ENCODE data around the gene TESK1. TPM values are rescaled to one million over a fixed set of nuclear protein-coding genes. Genes with fewer than 3 reads are reported as not detected.
A peak's percentile ranks its signal among the peaks of the same experiment; 100 is the strongest.

TESK1 gene
- total RNA-seq, 1 experiment from 2014 or later, result 25.5 TPM

DNA sequence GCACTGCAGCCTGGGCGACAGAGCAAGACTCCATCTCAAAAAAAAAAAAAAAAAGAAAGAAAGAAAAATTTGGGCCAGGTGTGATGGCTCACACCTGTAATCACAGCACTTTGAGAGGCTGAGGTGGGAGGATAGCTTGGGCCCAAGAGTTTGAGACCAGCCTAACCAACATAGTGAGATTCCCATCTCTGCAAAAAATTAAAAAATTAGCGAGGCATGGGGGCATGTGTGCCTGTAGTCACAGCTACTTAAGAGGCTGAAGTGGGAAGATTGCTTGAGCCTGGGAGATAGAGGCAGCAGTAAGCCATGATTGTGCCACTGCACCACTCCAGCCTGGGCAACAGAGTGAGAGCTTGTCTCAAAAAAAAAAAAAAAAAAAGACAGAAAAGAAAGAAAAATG lies 48.5 kb downstream of the TESK1 start:
- POLR2A ChIA-PET (ENCODE audit: unreplicated experiment), result interaction anchor here (0.6 kb wide), 1 partner anchor 96 kb away, joined by 7 read pairs; no protein-coding TSS in a partner anchor
- CTCF ChIA-PET, result interaction anchor here (0.6 kb wide), 1 partner anchor 135 kb away, joined by 4 read pairs; no protein-coding TSS in a partner anchor

DNA sequence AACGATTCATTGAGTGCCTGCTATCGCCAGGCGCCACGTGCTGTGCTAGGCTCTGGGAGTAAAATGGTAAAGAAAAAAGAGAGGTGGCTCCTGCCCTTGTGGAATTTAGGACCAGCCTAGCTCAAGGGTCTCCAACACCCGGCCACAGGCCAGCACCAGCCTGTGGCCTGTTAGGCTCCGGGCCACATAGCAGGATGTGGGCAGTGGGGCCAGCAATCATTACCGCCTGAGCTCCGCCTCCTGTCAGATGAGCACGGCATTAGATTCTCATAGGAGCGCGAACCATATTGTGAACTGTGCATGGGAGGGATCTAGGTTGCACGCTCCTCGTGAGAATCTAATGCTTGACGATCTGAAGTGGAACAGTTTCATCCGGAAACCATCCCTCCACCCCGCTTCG lies 51.3 kb downstream of the TESK1 start:
- Histone ChIP-seq H3F3A (ENCODE audit: insufficient read depth, low read depth) (peaks cover 32% of the 10 kb centered on the region; the same call in 1 of the 2 replicates), H3K4me2 (no peak overlapping the region), H3K4me3 (no peak overlapping the region), H3K9me3 (ENCODE audit: insufficient read depth, low read depth) (no peaks in the 10 kb centered on the region), H3K36me3 (ENCODE audit: low read depth) (no peaks in the 10 kb centered on the region), H3K4me1 (replicated peaks; ENCODE audit: insufficient read depth) (peaks cover 39% of the 10 kb centered on the region), H3K27me3 (ENCODE audit: insufficient read depth, low read depth) (no peaks in the 10 kb centered on the region), H3K27ac (no peak overlapping the region), H2AFZ (no peak overlapping the region), H3K9me2 (ENCODE audit: insufficient read depth) (no peaks in the 10 kb centered on the region), H3K79me2 (ENCODE audit: low read depth) (no peaks in the 10 kb centered on the region), H4K20me1 (ENCODE audit: insufficient read depth) (no peaks in the 10 kb centered on the region)
- TF ChIP-seq, protein P1, sequence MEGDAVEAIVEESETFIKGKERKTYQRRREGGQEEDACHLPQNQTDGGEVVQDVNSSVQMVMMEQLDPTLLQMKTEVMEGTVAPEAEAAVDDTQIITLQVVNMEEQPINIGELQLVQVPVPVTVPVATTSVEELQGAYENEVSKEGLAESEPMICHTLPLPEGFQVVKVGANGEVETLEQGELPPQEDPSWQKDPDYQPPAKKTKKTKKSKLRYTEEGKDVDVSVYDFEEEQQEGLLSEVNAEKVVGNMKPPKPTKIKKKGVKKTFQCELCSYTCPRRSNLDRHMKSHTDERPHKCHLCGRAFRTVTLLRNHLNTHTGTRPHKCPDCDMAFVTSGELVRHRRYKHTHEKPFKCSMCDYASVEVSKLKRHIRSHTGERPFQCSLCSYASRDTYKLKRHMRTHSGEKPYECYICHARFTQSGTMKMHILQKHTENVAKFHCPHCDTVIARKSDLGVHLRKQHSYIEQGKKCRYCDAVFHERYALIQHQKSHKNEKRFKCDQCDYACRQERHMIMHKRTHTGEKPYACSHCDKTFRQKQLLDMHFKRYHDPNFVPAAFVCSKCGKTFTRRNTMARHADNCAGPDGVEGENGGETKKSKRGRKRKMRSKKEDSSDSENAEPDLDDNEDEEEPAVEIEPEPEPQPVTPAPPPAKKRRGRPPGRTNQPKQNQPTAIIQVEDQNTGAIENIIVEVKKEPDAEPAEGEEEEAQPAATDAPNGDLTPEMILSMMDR (conservative IDR thresholded peaks at IDR 0.05), result no peak
- TF ChIP-seq EZH2 (IDR thresholded peaks at IDR 0.05; ENCODE audit: low read depth), result no peak
- ChIA-PET POLR2A (ENCODE audit: unreplicated experiment) (interaction anchor here (1.9 kb wide), 1 partner anchor 76 kb away, joined by 28 read pairs; the partner anchor contains the start of genes CREB3 and TLN1), CTCF (interaction anchor here (0.6 kb wide), 1 partner anchor 307 kb away, joined by 3 read pairs; no protein-coding TSS in a partner anchor)
- no peak for DNase-seq
- BruUV-seq (replicated peaks), result no TSS peak
- intact Hi-C loops (cut with micrococcal nuclease; ENCODE audit: unreplicated experiment), result loop anchor here (5.0 kb wide), 2 partner anchors 41 to 251 kb away; partner anchors contain the start of genes HRCT1 and SPAAR

More for the DNA sequence above, 48.5 kb downstream of the TESK1 start:
- no peak overlapping the region for H3K4me3 ChIP-seq
- intact Hi-C loops (cut with micrococcal nuclease; ENCODE audit: unreplicated experiment), result no loop called here
- no peak overlapping the region for H3K4me2 ChIP-seq
- H3K9me3 ChIP-seq (ENCODE audit: insufficient read depth, low read depth), result no peaks in the 10 kb centered on the region
- TF ChIP-seq EZH2 (IDR thresholded peaks at IDR 0.05; ENCODE audit: low read depth), result no peak
- TF ChIP-seq, protein P1 (conservative IDR thresholded peaks at IDR 0.05), result no peak
- peaks cover 17% of the 10 kb centered on the region; the same call in 1 of the 2 replicates for H3F3A ChIP-seq (ENCODE audit: insufficient read depth, low read depth)
- H4K20me1 ChIP-seq (ENCODE audit: insufficient read depth), result no peaks in the 10 kb centered on the region
- H2AFZ ChIP-seq, result no peak overlapping the region
- no peaks in the 10 kb centered on the region for H3K9me2 ChIP-seq (ENCODE audit: insufficient read depth)
- no peak overlapping the region for H3K27ac ChIP-seq
- no peaks in the 10 kb centered on the region for H3K79me2 ChIP-seq (ENCODE audit: low read depth)
- H3K36me3 ChIP-seq (ENCODE audit: low read depth), result no peaks in the 10 kb centered on the region
- DNase-seq, result no peak
- H3K27me3 ChIP-seq (ENCODE audit: insufficient read depth, low read depth), result no peaks in the 10 kb centered on the region
- BruUV-seq (replicated peaks), result no TSS peak
- H3K4me1 ChIP-seq (replicated peaks; ENCODE audit: insufficient read depth), result peaks cover 26% of the 10 kb centered on the region

DNA sequence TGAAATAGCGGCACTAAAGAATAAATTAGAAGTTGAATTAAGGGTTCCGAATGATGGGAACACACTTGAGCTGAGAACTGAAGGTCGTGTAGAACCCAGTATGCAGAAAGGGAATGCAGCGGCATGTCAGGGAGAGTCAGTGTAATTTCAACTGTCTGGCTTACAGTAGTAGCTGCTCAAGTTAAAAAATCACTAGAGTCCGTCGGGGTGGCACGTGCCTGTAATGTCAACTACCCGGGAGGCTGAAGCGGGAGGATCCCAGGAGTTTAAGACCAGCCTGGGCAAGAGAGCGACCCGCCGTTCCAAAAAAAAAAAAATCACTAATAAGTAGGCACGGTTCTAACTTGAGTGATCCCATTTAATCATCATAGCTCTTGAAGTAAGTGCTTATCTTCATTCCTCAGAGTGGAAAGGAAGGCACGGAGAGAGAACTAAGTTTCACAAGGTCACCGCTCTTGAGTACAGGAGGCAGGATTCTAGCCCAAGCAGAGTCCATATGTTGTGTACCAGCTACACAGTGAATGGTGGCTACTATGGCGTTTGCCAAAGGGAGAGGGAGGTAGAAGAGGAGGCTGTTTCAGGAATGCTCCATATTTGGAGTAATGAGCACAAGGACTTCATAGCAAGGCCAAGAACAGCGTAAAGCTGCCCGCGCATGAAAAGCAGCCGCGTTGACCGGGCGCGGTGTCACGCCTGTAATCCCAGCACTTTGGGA lies 51.9 kb downstream of the TESK1 start:
- H3K9me2 ChIP-seq (ENCODE audit: insufficient read depth), result no peaks in the 10 kb centered on the region
- H3K79me2 ChIP-seq (ENCODE audit: low read depth), result no peaks in the 10 kb centered on the region
- peak in 1 of 2 experiments; percentile 35 for DNase-seq
- peak overlapping the region; percentile 94 for H3K27ac ChIP-seq
- no TSS peak for BruUV-seq (replicated peaks)
- POLR2A ChIA-PET (ENCODE audit: unreplicated experiment), result interaction anchor here (0.6 to 1.9 kb wide), 2 partner anchors 9 to 75 kb away, joined by 7 to 28 read pairs; partner anchors contain the start of genes CREB3 and TLN1
- intact Hi-C loops (cut with micrococcal nuclease; ENCODE audit: unreplicated experiment), result loop anchor here (5.0 kb wide), 2 partner anchors 40 to 250 kb away; partner anchors contain the start of genes HRCT1 and SPAAR
- H3K36me3 ChIP-seq (ENCODE audit: low read depth), result no peaks in the 10 kb centered on the region
- H2AFZ ChIP-seq, result peak overlapping the region; percentile 78
- TF ChIP-seq EZH2 (IDR thresholded peaks at IDR 0.05; ENCODE audit: low read depth), result no peak
- TF ChIP-seq, protein P1 (conservative IDR thresholded peaks at IDR 0.05), result no peak
- H3K27me3 ChIP-seq (ENCODE audit: insufficient read depth, low read depth), result no peaks in the 10 kb centered on the region
- CTCF ChIA-PET, result interaction anchor here (0.5 to 0.6 kb wide), 4 partner anchors 32 to 953 kb away, joined by 3 to 6 read pairs (median 5); partner anchors contain the start of gene TPM2
- peak overlapping the region; percentile 80 for H3K4me2 ChIP-seq
- peaks cover 32% of the 10 kb centered on the region; the same call in 1 of the 2 replicates for H3F3A ChIP-seq (ENCODE audit: insufficient read depth, low read depth)
- H3K9me3 ChIP-seq (ENCODE audit: insufficient read depth, low read depth), result no peaks in the 10 kb centered on the region
- H3K4me1 ChIP-seq (replicated peaks; ENCODE audit: insufficient read depth), result peaks cover 32% of the 10 kb centered on the region
- H4K20me1 ChIP-seq (ENCODE audit: insufficient read depth), result no peaks in the 10 kb centered on the region
- H3K4me3 ChIP-seq, result peak overlapping the region; percentile 45; the same call in 1 of the 2 replicates

Measured in PC-9 (cell line).